HuH-7 (cell line): Measurements from ENCODE around the gene ESYT2.

ENCODE experiments used
- DNase-seq: peaks from one replicate; pipeline ENCODE4 v3.0.0; 2011; ENCODE audit warnings: low spot score

Gene ESYT2

GRCh38 chr7:158824028-158824427 is 5.3 kb downstream of the ESYT2 start:
- no peak for DNase-seq

GRCh38 chr7:158821171-158822031 is 7.9 kb downstream of the ESYT2 start:
- DNase-seq = no peak

GRCh38 chr7:158820656-158821055 is 8.7 kb downstream of the ESYT2 start:
- DNase-seq = no peak

- no peak for DNase-seq
Measured at GRCh38 chr7:158819571-158820203, 9.6 kb downstream of the ESYT2 start.

GRCh38 chr7:158818325-158819213 is 10.7 kb downstream of the ESYT2 start:
- peak; percentile 60 for DNase-seq

GRCh38 chr7:158816995-158817394 is 12.3 kb downstream of the ESYT2 start:
- no peak for DNase-seq

- no peak for DNase-seq
Measured at GRCh38 chr7:158816271-158816670, 13.0 kb downstream of the ESYT2 start.

GRCh38 chr7:158815800-158816128 is 13.5 kb downstream of the ESYT2 start:
- DNase-seq = no peak

GRCh38 chr7:158815083-158815799 is 14.1 kb downstream of the ESYT2 start:
- no peak for DNase-seq

GRCh38 chr7:158814637-158815036 is 14.7 kb downstream of the ESYT2 start:
- no peak for DNase-seq

GRCh38 chr7:158812684-158813083 is 16.6 kb downstream of the ESYT2 start:
- DNase-seq = no peak

- no peak for DNase-seq
Measured at GRCh38 chr7:158811894-158812293, 17.4 kb downstream of the ESYT2 start.

- no peak for DNase-seq
Measured at GRCh38 chr7:158811461-158811860, 17.8 kb downstream of the ESYT2 start.

GRCh38 chr7:158810846-158811245 is 18.5 kb downstream of the ESYT2 start:
- no peak for DNase-seq

GRCh38 chr7:158809596-158809995 is 19.7 kb downstream of the ESYT2 start:
- DNase-seq = no peak

GRCh38 chr7:158808126-158808525 is 21.2 kb downstream of the ESYT2 start:
- no peak for DNase-seq

- no peak for DNase-seq
Measured at GRCh38 chr7:158805937-158806336, 23.4 kb downstream of the ESYT2 start.

GRCh38 chr7:158805414-158805813 is 23.9 kb downstream of the ESYT2 start:
- DNase-seq = no peak

GRCh38 chr7:158804335-158804734 is 25.0 kb downstream of the ESYT2 start:
- DNase-seq = no peak

- DNase-seq = no peak
Measured at GRCh38 chr7:158803367-158803969, 25.8 kb downstream of the ESYT2 start.

- DNase-seq = no peak
Measured at GRCh38 chr7:158802535-158803366, 26.6 kb downstream of the ESYT2 start.
